Chondrocyte (in vitro differentiated cells): ENCODE results near the gene CSTPP1. TPM values are rescaled to one million over a fixed set of nuclear protein-coding genes. Genes with fewer than 3 reads are reported as not detected.
A peak's percentile ranks its signal among the peaks of the same experiment; 100 is the strongest.

Source experiments
- DNase-seq: peaks from one replicate; pipeline ENCODE4 v3.0.0; 2021; ENCODE audit warnings: mixed read lengths, low spot score
- H3K27ac Mint-ChIP-seq: one replicate; pipeline ENCODE4 v1.8.0; 2021; ENCODE audit warnings: mild to moderate bottlenecking, moderate library complexity, mixed read lengths; ENCODE audit not compliant: unreplicated experiment
- H3K27me3 Mint-ChIP-seq: 2 replicates; pipeline ENCODE4 v1.8.0; 2021; ENCODE audit warnings: low read depth, mixed read lengths
- H3K36me3 Mint-ChIP-seq: 2 replicates; pipeline ENCODE4 v1.8.0; 2021; ENCODE audit warnings: low read depth, mixed read lengths
- H3K4me1 Mint-ChIP-seq: 2 replicates; pipeline ENCODE4 v1.8.0; 2021; ENCODE audit warnings: low read depth, mild to moderate bottlenecking, mixed read lengths
- H3K4me3 Mint-ChIP-seq: one replicate; pipeline ENCODE4 v1.8.0; 2021; ENCODE audit warnings: mild to moderate bottlenecking, moderate library complexity, mixed read lengths; ENCODE audit not compliant: unreplicated experiment
- H3K9me3 Mint-ChIP-seq: 2 replicates; pipeline ENCODE4 v1.8.0; 2021; ENCODE audit warnings: low read depth, mixed read lengths
- total RNA-seq: library from RNA; stranded (reverse); gene quantifications from 3 replicates; pipeline ENCODE4 v1.2.1, GENCODE V29; 2021
- TF ChIP-seq, protein P1 (sequence below): fragments of 200-600 bp; sonication (generic); IDR thresholded peaks from 2 replicates; pipeline ENCODE4 v1.5.0; 2021; ENCODE audit warnings: antibody characterized with exemption, mild to moderate bottlenecking, moderate library complexity

Gene CSTPP1
- total RNA-seq, 1 donor from 2014 or later = 19.6 TPM

GRCh38 chr11:47106798-47107411, 170.3 kb downstream of the CSTPP1 start:
- no peak overlapping the region for H3K4me3 Mint-ChIP-seq
- TF ChIP-seq, protein P1, sequence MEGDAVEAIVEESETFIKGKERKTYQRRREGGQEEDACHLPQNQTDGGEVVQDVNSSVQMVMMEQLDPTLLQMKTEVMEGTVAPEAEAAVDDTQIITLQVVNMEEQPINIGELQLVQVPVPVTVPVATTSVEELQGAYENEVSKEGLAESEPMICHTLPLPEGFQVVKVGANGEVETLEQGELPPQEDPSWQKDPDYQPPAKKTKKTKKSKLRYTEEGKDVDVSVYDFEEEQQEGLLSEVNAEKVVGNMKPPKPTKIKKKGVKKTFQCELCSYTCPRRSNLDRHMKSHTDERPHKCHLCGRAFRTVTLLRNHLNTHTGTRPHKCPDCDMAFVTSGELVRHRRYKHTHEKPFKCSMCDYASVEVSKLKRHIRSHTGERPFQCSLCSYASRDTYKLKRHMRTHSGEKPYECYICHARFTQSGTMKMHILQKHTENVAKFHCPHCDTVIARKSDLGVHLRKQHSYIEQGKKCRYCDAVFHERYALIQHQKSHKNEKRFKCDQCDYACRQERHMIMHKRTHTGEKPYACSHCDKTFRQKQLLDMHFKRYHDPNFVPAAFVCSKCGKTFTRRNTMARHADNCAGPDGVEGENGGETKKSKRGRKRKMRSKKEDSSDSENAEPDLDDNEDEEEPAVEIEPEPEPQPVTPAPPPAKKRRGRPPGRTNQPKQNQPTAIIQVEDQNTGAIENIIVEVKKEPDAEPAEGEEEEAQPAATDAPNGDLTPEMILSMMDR = no peak
- no peaks in the 10 kb centered on the region for H3K27me3 Mint-ChIP-seq
- no peaks in the 10 kb centered on the region for H3K36me3 Mint-ChIP-seq
- no peaks in the 10 kb centered on the region for H3K9me3 Mint-ChIP-seq
- H3K27ac Mint-ChIP-seq = no peak overlapping the region
- peaks cover 24% of the 10 kb centered on the region for H3K4me1 Mint-ChIP-seq
- DNase-seq = no peak

GRCh38 chr11:47107744-47108143, 171.2 kb downstream of the CSTPP1 start:
- Mint-ChIP-seq H3K27ac (no peak overlapping the region), H3K27me3 (no peaks in the 10 kb centered on the region), H3K4me3 (no peak overlapping the region), H3K9me3 (no peaks in the 10 kb centered on the region), H3K4me1 (peaks cover 24% of the 10 kb centered on the region), H3K36me3 (no peaks in the 10 kb centered on the region)
- TF ChIP-seq, protein P1 = no peak
- no peak for DNase-seq

- H3K36me3 Mint-ChIP-seq = no peaks in the 10 kb centered on the region
- peaks cover 24% of the 10 kb centered on the region for H3K4me1 Mint-ChIP-seq
- no peaks in the 10 kb centered on the region for H3K9me3 Mint-ChIP-seq
- no peaks in the 10 kb centered on the region for H3K27me3 Mint-ChIP-seq
- H3K4me3 Mint-ChIP-seq = no peak overlapping the region
- H3K27ac Mint-ChIP-seq = no peak overlapping the region
- no peak for DNase-seq
- TF ChIP-seq, protein P1 = no peak
These were observed 171.7 kb downstream of the CSTPP1 start for GRCh38 chr11:47108214-47108613.

GRCh38 chr11:47109051-47109726, 172.6 kb downstream of the CSTPP1 start:
- DNase-seq = no peak
- Mint-ChIP-seq H3K4me3 (no peak overlapping the region), H3K27ac (peak overlapping the region; percentile 18), H3K36me3 (peaks cover 1% of the 10 kb centered on the region), H3K9me3 (no peaks in the 10 kb centered on the region), H3K27me3 (no peaks in the 10 kb centered on the region), H3K4me1 (peaks cover 16% of the 10 kb centered on the region)
- TF ChIP-seq, protein P1 = no peak

DNA sequence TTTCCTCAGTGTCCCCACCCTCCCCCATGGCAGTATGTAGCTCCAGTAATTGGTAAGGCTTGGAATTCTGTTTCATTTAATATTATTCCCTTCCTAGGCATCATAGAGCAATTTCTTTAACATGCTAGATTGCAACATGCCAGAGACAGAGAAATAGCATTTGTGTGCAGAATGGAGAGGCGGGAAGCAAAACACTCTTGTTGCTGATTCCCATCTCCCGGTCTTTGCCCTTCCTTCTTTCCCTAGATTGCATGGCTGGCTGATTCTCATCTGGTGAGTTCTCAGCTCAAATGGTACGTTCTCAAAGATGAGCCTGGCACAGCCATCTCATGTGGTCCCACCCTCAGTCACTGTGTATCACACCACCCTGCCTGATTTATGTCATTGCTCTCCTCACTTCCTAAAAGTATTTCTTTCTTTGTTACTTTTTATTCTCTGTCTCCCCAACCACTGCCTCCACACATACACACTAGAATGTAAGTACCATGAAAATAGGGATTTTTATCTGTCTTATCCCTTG, 173.2 kb downstream of the CSTPP1 start:
- H3K36me3 Mint-ChIP-seq = peaks cover 1% of the 10 kb centered on the region
- no peaks in the 10 kb centered on the region for H3K27me3 Mint-ChIP-seq
- H3K4me1 Mint-ChIP-seq = peaks cover 10% of the 10 kb centered on the region
- H3K27ac Mint-ChIP-seq = peak overlapping the region; percentile 18
- DNase-seq = no peak
- H3K9me3 Mint-ChIP-seq = no peaks in the 10 kb centered on the region
- TF ChIP-seq, protein P1 = no peak
- H3K4me3 Mint-ChIP-seq = no peak overlapping the region
